ENCODE data around the gene SYT15.
"Not testable (repeated sequence)": the region's sequence is repeated elsewhere in the genome, so short reads cannot be mapped to it uniquely, and the experiment has no call there.

SYT15 gene

GRCh38 chr10:46578474-46579178 is at the start of gene SYT15:
Gene SYT15, plus strand, starts transcription at chr10:46579128. Its CDS starts 41 bp downstream, at chr10:46579169.
- not testable (repeated sequence) for DNase-seq

- DNase-seq = not testable (repeated sequence)
These were observed 49.2 kb upstream of the SYT15 start for GRCh38 chr10:46529742-46530141.

- no peak for DNase-seq
These were observed 48.4 kb upstream of the SYT15 start for GRCh38 chr10:46530249-46531186.

- DNase-seq = not testable (repeated sequence)
These were observed 46.7 kb upstream of the SYT15 start for GRCh38 chr10:46532256-46532655.

GRCh38 chr10:46534828-46535524 is 44.0 kb upstream of the SYT15 start:
- DNase-seq = no peak

GRCh38 chr10:46536171-46536570 is 42.8 kb upstream of the SYT15 start:
- DNase-seq = no peak

GRCh38 chr10:46536781-46537180 is 42.1 kb upstream of the SYT15 start:
- no peak for DNase-seq

GRCh38 chr10:46537309-46537708 is 41.6 kb upstream of the SYT15 start:
- DNase-seq = no peak

GRCh38 chr10:46538155-46538554 is 40.8 kb upstream of the SYT15 start:
- DNase-seq = no peak

GRCh38 chr10:46538717-46539426 is 40.1 kb upstream of the SYT15 start:
- no peak for DNase-seq

- no peak for DNase-seq
These were observed 39.1 kb upstream of the SYT15 start for GRCh38 chr10:46539596-46540411.

GRCh38 chr10:46540412-46541016 is 38.4 kb upstream of the SYT15 start:
- DNase-seq = no peak

- no peak for DNase-seq
These were observed 37.8 kb upstream of the SYT15 start for GRCh38 chr10:46541017-46541661.

GRCh38 chr10:46541735-46542566 is 37.0 kb upstream of the SYT15 start:
- DNase-seq = no peak

- DNase-seq = no peak
These were observed 36.1 kb upstream of the SYT15 start for GRCh38 chr10:46542567-46543465.

GRCh38 chr10:46543466-46544377 is 35.2 kb upstream of the SYT15 start:
- DNase-seq = no peak

GRCh38 chr10:46544989-46545791 is 33.7 kb upstream of the SYT15 start:
- peak; percentile 50 for DNase-seq

Measured in NCI-H226 (cell line).